ENCODE measurements around the gene DPEP2.
"Not testable (repeated sequence)": the region's sequence is repeated elsewhere in the genome, so short reads cannot be mapped to it uniquely, and the experiment has no call there.

DPEP2 gene

DNA sequence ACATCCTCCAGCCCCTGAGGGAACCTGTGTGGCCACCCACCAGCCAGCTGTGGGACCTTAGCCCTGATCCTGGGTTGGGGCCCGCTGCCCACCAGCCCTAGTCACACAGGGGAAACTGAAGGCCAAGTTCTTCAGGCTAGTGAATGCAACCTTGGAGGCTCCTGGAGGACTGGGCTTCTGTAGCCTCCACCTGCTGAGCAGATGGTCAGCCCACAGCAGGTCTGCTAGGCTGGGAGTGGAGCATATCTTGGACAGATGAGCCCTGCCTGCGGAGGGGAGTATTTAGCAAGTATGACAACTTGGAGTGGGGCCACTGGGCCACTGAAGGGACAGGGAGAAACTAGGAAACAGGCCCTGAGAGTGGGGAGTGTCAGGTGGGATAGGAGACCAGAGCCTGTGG is 23.1 kb downstream of the DPEP2 start:
- no peak for DNase-seq (ENCODE audit: low spot score)

DNA sequence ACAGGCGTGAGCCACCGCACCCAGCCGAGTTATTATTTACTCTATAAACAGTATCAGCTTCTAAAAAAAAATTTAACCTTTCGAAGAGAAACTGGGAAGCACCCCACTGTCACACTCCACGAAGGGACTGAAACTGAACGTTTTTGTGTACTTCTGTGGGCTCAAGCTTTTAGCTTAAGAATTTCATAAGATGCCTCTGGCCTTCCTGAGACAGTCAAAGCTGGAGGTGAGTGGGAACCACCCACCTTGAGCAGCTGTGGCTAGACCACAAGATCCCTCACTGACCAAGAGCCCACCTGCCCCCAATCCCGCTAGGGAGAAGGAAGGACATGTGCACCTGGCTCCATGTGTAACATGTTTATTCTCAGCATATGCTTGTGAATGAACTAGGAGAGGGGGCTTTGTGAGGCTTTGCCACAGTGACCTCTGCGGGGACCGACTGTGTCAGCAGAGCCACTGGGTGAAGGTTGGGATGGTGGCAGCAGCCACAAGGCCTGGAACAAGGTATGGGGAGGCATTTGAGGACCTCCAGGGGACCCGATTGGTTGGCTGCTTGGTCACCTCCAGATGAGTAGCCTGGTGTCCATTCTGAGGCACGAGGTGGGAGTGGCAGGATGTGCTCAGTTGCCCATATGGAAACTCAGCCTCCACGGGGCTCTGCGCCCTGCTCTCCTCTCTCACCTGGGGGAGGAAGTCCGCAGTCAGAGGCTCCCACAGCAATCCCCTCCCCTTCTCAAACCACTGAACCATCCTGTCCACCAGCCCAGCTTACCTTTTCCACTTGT is 23.8 kb downstream of the DPEP2 start:
- no peak for DNase-seq (ENCODE audit: low spot score)

DNA sequence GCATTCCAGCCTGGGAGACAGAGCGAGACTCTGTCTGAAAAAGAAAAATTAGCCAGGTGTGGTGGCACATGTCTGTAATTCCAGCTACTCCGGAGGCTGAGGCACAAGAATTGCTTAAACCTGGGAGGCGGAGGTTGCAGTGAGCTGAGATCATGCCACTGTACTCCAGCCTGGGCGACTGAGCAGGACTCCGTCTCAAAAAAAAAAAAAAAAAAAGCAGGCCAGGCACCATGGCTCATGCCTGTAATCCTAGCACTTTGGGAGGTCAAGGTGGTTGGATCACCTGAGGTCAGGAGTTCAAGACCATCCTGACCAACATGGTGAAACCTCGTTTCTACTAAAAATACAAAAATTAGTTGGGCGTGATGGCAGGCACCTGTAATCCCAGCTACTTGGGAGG is 27.0 kb downstream of the DPEP2 start:
- not testable (repeated sequence) for DNase-seq (ENCODE audit: low spot score)

DNA sequence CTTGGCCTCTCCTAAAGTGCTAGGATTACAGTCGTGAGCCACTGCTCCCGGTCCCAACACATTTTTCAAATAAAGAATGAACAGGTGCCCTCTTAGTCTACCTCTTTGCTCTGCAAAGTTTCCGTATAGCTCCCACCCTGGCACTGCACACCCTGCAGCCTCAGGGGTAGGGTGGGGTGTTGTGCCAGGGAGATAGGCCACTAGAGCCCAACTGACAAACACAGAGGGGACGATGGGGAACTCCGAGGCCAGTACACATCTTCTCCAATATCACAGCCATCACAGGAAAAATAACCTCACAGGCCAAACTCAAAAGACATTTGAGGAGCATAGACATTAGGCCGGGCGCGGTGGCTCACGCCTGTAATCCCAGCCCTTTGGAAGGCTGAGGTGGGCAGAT is 28.2 kb downstream of the DPEP2 start:
- DNase-seq (ENCODE audit: low spot score) = no peak

DNA sequence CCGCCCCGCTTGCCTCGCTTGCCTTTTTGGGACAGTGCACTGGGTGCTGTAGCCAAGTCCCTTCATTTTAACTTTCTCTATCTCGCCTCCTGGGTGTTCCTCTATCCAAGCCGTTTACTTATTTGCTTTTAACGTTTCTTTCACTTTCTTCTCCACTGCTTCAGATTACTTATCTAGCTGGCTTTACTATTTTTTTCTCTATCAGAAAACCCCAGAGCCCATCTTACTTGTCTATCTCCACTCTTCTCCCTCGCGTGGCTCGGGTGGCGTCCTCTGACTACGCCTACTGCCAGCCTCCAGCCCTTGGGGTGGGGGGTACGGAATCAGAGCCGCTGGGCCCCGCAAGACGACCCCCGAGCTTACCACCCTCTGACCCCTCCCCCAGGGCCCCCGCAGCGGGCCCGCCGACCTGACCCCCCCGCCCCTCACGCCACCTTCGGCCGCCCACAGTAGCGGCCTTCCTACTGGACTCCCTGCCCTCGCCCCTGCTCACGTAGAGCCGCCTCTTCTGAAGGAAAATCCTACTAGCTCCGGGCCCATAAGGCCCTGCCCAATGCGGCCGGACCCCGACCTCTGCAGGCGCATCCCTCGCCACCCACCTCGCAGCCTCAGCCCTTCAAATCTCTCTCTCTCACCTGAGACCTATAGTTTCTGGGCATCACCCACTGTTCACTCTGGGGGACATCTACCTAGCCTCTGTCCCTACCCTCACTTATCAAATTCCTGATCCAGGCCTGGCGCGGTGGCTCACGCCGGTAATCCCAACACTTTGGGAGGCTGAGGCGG is 29.8 kb downstream of the DPEP2 start:
- no peak for DNase-seq (ENCODE audit: low spot score)

DNA sequence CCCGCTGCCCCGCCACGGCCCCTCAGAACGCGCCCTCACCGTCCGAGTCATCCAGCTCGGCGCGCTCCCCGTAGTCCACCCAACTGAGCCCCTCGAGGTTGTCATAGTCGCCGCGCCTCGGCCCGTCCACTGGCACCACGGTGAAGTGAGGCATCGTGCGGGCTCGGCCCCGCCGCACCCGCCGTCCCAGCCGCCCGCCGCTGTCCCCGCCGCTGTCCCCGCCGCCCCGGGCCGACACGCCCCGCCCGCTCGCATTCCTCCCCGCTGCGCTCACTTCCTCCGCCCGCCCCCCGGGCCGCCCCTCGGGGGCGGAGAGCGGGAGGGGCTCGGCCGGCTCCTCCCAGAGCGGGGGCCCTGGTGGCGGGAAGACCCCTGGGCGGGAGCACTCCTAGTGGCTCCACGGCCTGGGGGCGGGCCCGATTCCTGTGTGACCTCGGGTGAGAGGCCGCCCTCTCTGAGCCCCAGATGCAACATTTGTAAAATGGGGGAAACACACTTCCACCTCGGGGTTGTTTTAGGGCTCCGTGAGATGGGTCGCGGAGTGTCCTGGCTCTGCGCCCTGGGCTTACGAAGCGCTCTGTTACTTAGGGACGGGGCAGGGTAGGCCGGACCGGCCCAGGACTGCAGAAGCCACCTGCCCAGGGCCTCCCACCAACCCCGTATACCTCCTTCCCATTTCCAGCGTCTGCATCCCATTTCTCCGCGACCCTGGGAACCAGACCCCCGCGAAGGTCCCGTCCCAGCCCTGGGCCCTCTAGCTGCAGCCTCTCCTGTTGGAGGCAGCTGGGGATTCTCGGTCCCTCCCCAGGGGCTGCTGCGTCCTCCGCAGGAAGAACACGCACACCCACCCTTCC is 30.7 kb downstream of the DPEP2 start, which contains the start of gene SLC12A4:
Gene SLC12A4 (minus strand): TSS at position 238 of the 854 bp plus-strand sequence. CDS start 84 bp downstream, at position 154.
- peak; percentile 81 for DNase-seq (ENCODE audit: low spot score)

DNA sequence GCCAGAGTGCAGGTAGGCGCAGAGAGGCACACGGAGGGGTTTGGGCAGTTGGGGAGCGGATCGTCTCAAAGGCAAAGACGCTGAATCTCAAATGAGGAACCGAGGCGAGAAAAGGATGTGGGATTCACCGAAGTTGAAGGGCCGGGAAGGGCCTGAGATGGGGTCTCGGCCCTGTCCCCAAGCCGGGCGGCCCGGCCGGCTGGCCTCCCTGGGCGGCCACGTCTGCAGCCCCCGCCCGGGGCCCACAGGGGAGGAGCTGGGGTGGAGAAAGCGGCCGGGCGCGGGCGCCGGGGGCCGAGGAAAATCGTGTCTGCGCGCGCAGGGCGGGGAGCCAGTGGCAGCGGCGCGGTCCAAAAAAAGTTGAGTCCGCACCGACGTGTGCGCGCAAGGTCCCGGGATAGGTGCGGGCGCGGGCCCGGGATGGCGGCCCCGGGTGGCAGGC is 31.3 kb downstream of the DPEP2 start:
- DNase-seq (ENCODE audit: low spot score) = no peak

DNA sequence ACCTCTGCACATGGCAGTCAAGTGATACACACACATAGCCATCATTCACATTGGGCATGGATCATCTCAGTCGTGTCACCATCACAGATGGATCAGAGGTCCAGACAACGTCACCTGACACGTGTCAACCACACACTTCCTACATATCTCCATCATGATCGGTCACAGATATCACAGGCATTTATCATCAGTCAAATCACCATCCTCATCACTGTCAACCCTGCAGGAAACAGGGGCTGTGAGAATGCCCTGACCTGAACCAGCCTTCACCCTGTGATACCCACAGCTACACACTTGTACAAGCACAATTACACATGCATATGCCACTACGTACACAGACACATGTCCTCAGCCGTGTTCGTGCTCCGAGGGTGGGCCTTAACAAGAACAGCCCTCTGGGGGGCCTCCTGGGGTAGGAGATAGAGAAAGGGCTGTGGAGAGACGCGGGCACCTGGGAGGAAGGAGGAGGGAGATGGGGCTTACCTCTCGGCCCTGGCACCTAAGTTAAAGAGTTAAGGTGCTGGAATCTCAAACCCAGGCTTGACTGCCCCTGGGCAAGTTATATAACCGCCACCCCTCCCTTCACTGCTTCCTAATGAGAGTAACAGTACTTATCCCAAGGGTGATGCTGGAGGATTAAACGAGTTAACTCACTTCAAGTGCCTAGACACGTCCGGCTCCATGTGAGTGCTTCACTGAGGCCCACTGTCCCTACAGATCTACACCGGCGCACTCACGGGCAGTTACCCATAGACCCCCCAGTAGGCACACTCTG is 31.9 kb downstream of the DPEP2 start:
- no peak for DNase-seq (ENCODE audit: low spot score)

DNA sequence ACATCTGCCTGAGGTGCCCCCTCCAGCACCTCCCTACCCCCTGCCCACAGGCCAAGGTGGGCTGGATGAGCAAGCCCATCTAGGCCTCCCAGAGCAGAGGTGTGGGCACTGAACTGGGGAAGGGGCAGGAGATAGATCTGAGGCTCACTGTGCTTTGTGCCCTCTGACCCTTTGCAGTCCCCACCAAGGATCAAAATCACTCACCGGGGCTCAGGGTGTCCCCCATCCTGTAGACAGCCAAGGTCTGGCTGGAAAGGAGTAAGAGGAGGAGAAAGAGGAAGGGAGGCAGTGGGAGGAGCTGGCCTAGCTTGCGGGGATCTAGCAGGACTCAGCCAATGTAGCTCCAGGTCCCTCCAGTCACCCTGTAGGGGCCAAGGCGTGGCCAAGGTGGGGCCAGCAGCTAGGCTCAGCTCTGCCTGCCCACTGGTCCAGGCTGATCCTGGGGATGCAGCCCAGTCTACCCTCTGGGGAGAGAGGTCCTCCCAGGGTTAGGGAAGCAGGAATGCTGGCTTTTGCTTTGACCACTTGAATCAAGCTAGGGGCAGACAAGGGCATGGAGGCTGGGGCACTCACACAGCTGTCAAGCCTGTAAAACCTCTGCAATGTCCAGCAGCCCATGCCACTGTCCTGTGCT is 32.6 kb downstream of the DPEP2 start:
- no peak for DNase-seq (ENCODE audit: low spot score)

DNA sequence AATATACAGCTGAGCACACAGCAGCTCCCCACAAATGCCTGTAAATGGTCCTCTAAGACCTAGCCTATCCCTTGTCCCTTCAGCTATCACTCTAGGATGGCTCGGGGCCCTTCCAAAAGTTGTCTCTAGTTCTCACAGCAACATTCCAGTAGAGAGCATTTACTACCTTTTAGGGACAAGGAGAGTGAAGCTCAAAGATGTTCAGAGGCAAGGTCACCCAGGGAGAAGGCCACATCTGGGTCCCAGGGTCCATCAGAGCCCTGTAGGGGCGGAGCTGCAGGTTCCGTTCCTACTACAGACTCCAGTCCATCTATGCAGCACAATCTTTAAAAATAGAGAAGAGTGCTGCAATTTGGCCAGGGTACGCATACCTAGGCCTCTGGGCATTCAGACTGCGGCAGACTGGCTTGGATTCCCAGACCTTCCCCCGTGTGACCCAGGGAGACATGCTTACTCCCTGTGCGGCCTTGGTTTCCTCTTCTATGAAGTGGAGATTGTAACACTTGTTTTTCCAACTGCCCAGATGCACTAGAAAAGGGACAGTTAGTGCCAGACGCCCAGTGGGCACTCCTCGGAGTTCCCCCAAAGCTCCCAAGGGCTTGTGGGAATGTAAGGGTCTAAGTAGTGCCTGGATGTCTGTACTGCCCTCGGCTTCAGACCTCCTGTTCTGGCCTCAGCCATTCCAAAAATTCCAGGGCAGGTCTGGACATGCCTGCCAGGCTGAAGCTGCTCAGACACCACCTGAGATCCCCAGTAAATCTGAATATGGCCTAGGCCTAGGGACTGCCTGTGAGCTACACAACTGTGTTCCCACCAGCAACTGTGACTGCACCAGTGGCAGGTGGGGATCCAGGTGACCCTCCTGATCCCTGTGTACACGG is 33.4 kb downstream of the DPEP2 start:
- DNase-seq (ENCODE audit: low spot score) = no peak

DNA sequence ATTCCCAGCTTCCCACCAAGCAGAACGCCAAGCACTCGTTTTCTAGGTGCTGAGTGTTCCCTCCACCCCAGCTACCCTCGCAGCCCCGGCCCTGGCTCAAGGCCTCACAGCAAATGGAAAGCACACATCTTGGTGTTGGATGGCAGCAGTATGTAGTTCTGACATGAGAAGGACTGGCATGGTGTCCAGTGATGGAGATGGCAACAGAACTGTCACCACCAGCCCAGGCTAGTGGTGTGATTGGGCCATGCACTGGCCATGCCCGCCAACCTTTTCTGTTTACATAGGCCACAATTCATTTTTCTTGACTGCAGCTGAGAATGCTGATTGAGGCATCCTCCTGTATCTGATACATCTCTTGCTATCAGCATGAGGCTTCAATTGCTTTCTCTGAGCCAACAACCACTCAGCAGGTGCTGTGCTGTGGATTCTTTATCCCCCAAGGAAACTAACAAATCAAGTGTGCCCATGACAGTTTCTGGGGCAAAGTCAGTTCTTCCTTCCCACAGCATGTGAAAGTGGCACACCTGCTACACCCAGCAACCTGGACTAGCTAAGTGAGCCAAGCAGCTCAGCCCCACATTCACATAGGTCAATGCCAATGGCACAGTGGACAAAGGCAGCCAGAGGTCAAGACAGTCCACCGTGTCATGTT is 34.7 kb downstream of the DPEP2 start:
- no peak for DNase-seq (ENCODE audit: low spot score)

DNA sequence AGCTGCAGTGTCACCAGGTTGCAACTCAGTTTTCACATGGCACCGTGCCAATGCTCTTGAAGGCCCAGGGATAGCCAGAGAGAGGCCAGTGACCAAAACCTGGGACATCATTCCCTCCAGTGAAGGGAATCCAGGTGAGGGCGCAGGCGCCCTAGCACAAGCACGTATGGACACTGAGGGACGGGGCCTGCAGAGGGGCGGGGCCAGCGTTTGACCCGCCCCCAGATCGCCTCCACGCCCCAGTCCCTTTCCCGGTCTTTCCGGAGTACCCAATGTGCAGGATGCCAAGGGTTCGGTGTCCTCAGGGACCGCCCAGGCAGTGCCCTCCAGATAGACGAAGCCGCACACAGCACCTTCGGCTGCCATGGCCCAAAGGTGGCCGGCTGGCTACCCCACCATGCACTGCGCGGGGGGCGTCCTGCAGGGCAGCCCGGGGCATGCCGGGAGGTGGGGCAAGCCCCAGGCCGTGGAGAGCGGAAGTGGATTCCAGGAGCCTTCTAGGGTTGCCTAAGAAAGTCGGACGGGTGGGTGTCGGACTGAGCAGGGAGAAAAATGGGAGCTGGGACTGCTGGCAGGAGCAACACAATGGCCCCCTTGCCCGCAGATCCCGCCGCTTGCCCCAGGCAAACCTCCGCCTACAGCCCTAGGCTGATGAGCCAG is 35.5 kb downstream of the DPEP2 start:
- no peak for DNase-seq (ENCODE audit: low spot score)

DNA sequence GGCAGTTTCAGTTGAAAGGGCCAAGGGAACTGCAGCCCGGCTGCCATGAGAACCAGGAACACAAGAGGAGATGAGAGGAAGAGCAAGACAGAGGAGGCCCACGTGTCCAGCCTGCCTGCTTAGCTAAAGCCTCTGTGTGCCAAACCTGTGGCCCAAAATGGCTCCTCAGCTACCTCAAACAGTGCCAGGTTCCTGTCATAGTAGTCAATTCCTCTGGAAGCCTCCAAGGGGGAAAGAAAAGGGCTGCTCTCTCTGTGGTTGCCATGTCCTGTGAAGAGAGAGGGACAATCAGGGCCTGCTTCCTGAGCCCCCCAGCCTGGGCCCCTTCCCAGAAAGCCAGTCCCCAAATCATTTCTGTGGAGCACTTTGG is 36.0 kb downstream of the DPEP2 start:
- DNase-seq (ENCODE audit: low spot score) = no peak

DNA sequence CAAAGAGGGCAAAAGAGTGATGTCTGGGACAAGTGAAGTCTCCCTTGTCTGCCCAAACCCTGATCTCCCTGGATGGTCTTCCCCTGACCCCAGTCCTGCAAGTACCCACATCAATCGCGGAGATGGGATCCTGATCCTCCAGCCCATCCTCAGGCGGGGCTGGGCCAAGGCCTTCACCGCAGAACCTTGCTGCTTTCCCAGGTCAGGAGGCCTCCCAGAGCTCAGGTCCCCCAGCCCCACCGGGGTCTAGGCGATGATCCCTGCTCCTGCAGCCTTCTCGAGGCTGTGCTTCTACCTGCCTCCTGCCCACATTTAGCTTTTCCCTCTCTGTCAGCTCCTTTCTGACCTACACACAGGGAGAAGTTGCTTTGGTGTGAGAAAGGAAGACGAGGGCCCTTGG is 37.1 kb downstream of the DPEP2 start:
- DNase-seq (ENCODE audit: low spot score) = no peak

DNA sequence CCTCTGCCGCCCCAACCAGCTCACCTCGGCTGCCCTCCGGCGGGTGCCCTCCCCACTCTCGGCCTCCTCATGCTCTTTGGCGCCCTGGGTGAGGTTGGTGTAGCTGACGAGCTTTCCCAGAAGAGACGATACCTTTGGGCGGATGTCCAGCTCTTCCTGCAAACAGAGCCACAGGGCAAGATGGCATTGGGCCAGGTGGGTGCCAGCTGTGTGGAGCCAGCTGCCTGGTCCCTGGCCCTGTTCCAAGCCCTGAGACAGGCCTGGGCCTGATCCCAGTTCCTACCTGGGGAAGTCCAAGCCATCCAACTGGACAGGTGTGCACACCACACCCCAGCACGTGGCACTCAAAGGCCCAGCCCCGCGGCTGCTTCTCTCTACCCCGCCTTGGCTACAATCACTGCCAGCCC is 37.7 kb downstream of the DPEP2 start:
- DNase-seq (ENCODE audit: low spot score) = no peak

DNA sequence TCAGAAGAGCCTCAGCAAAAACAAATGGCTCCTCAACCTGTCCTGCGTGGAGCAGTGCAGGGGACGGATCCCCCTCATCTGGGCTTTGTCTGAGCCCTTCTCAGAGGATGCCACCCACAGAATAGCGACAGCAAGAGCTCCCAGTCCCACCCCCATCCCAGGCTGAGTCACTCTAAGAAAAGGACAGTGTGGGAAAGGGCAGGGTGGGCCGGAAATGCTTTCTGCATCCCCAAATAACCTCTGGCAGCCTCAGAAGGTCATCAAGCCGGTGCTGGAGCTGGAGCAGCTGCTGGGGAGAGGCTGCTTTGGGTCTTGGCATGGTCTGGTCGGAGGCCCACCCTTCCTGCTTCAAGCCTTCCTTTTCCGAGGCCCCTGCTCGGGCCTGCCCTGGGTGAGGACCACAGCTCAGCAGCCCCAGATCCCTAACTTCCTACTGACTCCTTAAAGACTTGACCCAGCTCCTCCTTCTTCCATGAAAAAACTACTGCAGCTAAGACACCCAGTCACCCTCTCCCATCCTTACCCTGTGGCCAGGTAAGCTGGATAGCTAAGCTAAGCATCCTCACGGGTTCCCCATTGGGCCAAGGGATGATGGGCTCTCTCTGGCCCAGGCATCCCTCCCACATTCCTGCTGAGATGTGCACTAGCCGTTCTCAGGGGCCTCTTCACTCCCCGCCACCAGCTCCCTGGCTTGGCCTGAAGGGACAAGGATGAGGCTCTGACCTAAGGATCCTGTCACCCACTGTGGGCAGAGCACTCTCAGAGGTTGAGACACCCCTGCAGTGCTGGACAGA is 39.6 kb downstream of the DPEP2 start:
- no peak for DNase-seq (ENCODE audit: low spot score)

DNA sequence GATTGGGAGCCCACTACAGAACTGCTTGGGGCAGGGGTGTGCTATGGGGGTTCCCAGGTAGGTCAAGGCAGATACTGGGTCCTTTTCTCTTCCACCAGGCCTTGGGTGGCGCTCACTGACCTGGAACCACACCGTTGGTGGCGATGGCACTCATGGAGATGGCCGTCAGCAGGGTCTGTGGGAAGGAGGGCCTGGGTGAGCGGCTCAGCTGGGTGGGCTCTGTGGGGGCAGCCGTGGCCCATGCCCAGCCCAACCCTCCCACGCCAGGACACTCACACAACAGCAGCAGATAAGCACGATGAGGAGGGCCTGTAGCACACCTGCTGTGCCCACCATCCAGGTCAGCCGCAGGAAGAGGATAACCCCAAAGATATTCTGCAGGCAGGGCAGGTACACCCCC is 41.7 kb downstream of the DPEP2 start:
- DNase-seq (ENCODE audit: low spot score) = no peak
